Type B pancreatic cell (in vitro differentiated cells): ENCODE data around the gene ASGR1. TPM values are rescaled to one million over a fixed set of nuclear protein-coding genes. Genes with fewer than 3 reads are reported as not detected.

Source experiments
- DNase-seq: peaks from one replicate; pipeline ENCODE4 v3.0.0; 2021; ENCODE audit warnings: mixed read lengths; ENCODE audit not compliant: unreplicated experiment; ENCODE audit errors: extremely low spot score
- H3K27ac Mint-ChIP-seq: 2 replicates; pipeline ENCODE4 v1.8.0; 2021; ENCODE audit warnings: mild to moderate bottlenecking, mixed read lengths
- H3K27me3 Mint-ChIP-seq: 2 replicates; pipeline ENCODE4 v1.8.0; 2021; ENCODE audit warnings: mixed read lengths
- H3K36me3 Mint-ChIP-seq: 2 replicates; pipeline ENCODE4 v1.8.0; 2021; ENCODE audit warnings: mixed read lengths
- H3K4me1 Mint-ChIP-seq: one replicate; pipeline ENCODE4 v1.8.0; 2021; ENCODE audit warnings: mixed read lengths; ENCODE audit not compliant: unreplicated experiment
- H3K4me3 Mint-ChIP-seq: 2 replicates; pipeline ENCODE4 v1.8.0; 2021; ENCODE audit warnings: mild to moderate bottlenecking, mixed read lengths
- H3K9me3 Mint-ChIP-seq: 2 replicates; pipeline ENCODE4 v1.8.0; 2021; ENCODE audit warnings: mixed read lengths
- CTCF ChIP-seq: fragments of 200-600 bp; sonication (generic); conservative IDR thresholded peaks from 2 replicates; pipeline ENCODE4 v1.5.0; 2021; ENCODE audit warnings: antibody characterized with exemption, mild to moderate bottlenecking
- total RNA-seq: library from RNA; stranded (reverse); gene quantifications from 2 replicates; pipeline ENCODE4 v1.2.1, GENCODE V29; 2021; ENCODE audit warnings: low replicate concordance

The ASGR1 gene
- total RNA-seq, 1 donor from 2014 or later, result 9.7 TPM

- peak overlapping the region; percentile 44 for H3K4me3 Mint-ChIP-seq
- DNase-seq, result no peak
- H3K27me3 Mint-ChIP-seq, result peaks cover 9% of the 10 kb centered on the region
- H3K36me3 Mint-ChIP-seq, result no peaks in the 10 kb centered on the region
- H3K9me3 Mint-ChIP-seq, result no peaks in the 10 kb centered on the region
- no peak for TF ChIP-seq CTCF
- peaks cover 34% of the 10 kb centered on the region for H3K4me1 Mint-ChIP-seq
- H3K27ac Mint-ChIP-seq, result peak overlapping the region; percentile 85
Observed at GRCh38 chr17:7144213-7144612, 35.0 kb downstream of the ASGR1 start.

GRCh38 chr17:7141824-7142223, 37.3 kb downstream of the ASGR1 start:
- peak overlapping the region; percentile 99 for H3K27ac Mint-ChIP-seq
- TF ChIP-seq CTCF, result no peak
- peaks cover 34% of the 10 kb centered on the region for H3K4me1 Mint-ChIP-seq
- H3K4me3 Mint-ChIP-seq, result peak overlapping the region; percentile 72
- DNase-seq, result no peak
- no peaks in the 10 kb centered on the region for H3K36me3 Mint-ChIP-seq
- H3K27me3 Mint-ChIP-seq, result peaks cover 9% of the 10 kb centered on the region
- H3K9me3 Mint-ChIP-seq, result no peaks in the 10 kb centered on the region

GRCh38 chr17:7139400-7139799, 39.8 kb downstream of the ASGR1 start:
- Mint-ChIP-seq H3K4me3 (peak overlapping the region; percentile 83), H3K27ac (peak overlapping the region; percentile 99), H3K4me1 (peaks cover 26% of the 10 kb centered on the region), H3K9me3 (no peaks in the 10 kb centered on the region), H3K36me3 (no peaks in the 10 kb centered on the region), H3K27me3 (peaks cover 12% of the 10 kb centered on the region)
- no peak for DNase-seq
- TF ChIP-seq CTCF, result no peak

- TF ChIP-seq CTCF, result no peak
- H3K4me1 Mint-ChIP-seq, result peaks cover 23% of the 10 kb centered on the region
- no peaks in the 10 kb centered on the region for H3K36me3 Mint-ChIP-seq
- no peak for DNase-seq
- no peaks in the 10 kb centered on the region for H3K9me3 Mint-ChIP-seq
- peaks cover 12% of the 10 kb centered on the region for H3K27me3 Mint-ChIP-seq
- H3K4me3 Mint-ChIP-seq, result peak overlapping the region; percentile 22
- H3K27ac Mint-ChIP-seq, result peak overlapping the region; percentile 99
Observed at GRCh38 chr17:7138800-7139381, 40.3 kb downstream of the ASGR1 start.

GRCh38 chr17:7137171-7137943, 41.8 kb downstream of the ASGR1 start:
- Mint-ChIP-seq H3K36me3 (no peaks in the 10 kb centered on the region), H3K27ac (no peak overlapping the region), H3K27me3 (peaks cover 12% of the 10 kb centered on the region), H3K4me3 (no peak overlapping the region), H3K9me3 (no peaks in the 10 kb centered on the region), H3K4me1 (peaks cover 30% of the 10 kb centered on the region)
- DNase-seq, result no peak
- TF ChIP-seq CTCF, result no peak
